Thyroid gland (tissue), 4 donors: Measurements from ENCODE around the gene CCDC120.
A peak's percentile ranks its signal among the peaks of the same experiment; 100 is the strongest.

ENCODE experiments used
- CTCF ChIP-seq, 6 experiments: fragments of 200-600 bp in 3 of 6; fragments of 450-650 bp in 3 of 6; sonication (generic) in 3 of 6; IDR thresholded peaks; one replicate each; pipeline ENCODE4 v1.5.1; 2016 to 2019; ENCODE audit warnings: antibody characterized with exemption in 6 of 6, mild to moderate bottlenecking in 2 of 6, inconsistent platforms in 1 of 6, moderate library complexity in 1 of 6
- POLR2A ChIP-seq, 2 donors: fragments of 450-650 bp; IDR thresholded peaks; one replicate each; pipeline ENCODE4 v1.6.1; 2017; ENCODE audit warnings: antibody characterized with exemption in 2 of 2, mild to moderate bottlenecking in 2 of 2, moderate library complexity in 1 of 2

GRCh38 chrX:49073601-49074575 lies 15.1 kb downstream of the CCDC120 start, which contains the start of gene PRAF2:
- TF ChIP-seq CTCF (IDR thresholded peaks at IDR 0.05), result no peak
- peak in 1 of 2 donors; percentile 60 for TF ChIP-seq POLR2A (IDR thresholded peaks at IDR 0.05)
